A549 treated with dexamethasone at 1 μM for 4 hours (cell line): ENCODE measurements around the gene LCN6. TPM values are rescaled to one million over a fixed set of nuclear protein-coding genes. Genes with fewer than 3 reads are reported as not detected.

Experiments used
- total RNA-seq: library from RNA; stranded (reverse); fragments of 200-300 nt; extraction: Qiagen RNA extraction; gene quantifications from 5 replicates; pipeline ENCODE4 v1.2.3, GENCODE V29; 2022

The LCN6 gene, protein sequence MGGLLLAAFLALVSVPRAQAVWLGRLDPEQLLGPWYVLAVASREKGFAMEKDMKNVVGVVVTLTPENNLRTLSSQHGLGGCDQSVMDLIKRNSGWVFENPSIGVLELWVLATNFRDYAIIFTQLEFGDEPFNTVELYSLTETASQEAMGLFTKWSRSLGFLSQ
- total RNA-seq: not detected in 5 replicates

DNA sequence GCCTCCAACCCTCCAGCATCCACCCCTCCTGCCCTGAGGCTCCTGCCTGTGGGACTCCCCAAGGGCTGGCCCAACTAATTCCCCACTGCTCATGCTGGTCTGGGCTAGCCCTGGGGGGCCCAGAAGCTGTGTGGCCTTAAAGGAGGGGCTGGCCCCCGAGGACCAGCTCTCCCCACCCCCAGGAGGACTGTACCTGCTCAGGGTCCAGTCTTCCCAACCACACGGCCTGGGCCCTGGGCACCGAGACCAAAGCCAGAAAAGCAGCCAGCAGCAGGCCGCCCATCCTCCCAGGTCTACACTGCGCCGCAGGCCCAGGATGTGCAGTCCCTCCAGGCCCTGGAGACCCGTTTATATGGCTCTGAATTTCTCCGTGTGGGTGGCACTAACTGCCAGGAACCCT, at the start of gene LCN6:
TSS of gene LCN6 (minus strand) at position 325 of the 400 bp plus-strand sequence. CDS start at position 283, 42 bp downstream.

DNA sequence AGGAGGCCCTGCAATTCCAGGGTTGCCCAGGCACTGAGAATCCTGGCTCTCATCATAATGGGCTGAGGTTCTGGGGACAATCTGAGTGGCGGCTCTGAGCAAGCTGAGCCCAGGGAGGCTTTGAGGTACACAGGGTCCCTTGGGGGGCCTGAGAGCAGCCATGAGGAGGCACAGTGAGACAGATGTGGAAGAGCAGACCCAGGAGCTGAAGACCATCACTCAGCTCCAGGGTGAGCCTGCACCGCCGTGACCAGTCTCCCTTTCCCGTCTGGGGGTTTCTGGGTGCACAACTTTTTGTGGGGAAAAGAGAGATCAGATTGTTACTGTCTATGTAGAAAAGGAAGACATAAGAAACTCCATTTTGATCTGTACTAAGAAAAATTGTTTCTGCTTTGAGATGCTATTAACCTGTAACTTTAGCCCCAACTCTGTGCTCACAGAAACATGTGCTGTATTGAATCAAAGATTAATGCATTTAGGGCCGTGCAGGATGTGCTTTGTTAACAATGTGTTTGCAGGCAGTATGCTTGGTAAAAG, 48.0 kb upstream of the LCN6 start, which contains the start of gene CCDC183:
TSS of gene CCDC183 (plus strand) at position 101 of the 537 bp plus-strand sequence. CDS start at position 161, 60 bp downstream.

GRCh38 chr9:136790640-136791515, 42.6 kb upstream of the LCN6 start, which contains the start of gene TMEM141:
Gene TMEM141 (plus strand): TSS chr9:136791344. CDS start chr9:136791371, 27 bp downstream.

DNA sequence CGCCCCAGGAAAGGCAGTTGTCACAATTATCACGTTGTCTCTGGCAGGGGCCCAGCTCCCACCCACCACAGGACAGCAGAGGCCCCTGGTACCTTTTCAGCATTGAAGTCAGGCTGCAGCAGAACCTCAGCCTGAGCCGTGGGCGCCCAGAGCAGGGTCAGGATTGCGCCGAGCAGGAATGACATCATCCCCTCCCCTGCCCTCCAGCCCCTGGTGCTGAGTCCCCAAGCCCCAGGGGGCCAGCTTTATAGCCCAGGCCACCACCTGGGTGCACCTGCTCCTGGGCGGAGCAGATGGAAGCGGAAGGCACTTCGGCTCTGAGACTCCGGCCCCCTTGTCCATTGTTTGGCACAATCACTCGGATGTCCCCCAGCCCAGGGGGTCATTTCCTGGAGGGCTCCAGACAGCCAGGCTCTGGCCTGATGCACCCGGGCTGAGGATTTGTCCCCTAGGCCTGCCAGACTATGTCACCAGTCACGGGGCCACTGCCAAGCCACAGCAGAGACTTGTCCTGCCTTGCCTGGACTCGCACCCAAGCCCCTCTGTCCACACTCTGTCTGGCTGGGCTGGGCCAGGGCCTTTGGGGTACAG, 16.1 kb upstream of the LCN6 start, which contains the start of gene LCN15:
TSS of gene LCN15 (minus strand) at position 218 of the 591 bp plus-strand sequence. CDS start at position 188, 30 bp downstream.

GRCh38 chr9:136742591-136743391, 5.5 kb downstream of the LCN6 start, which contains the start of gene LCN10:
Gene LCN10 (minus strand): TSS chr9:136742940. CDS start chr9:136742903, 37 bp downstream.

GRCh38 chr9:136711751-136712689, 36.3 kb downstream of the LCN6 start, which contains the start of gene DIPK1B:
Gene DIPK1B (plus strand): TSS chr9:136712572. CDS start chr9:136712666, 94 bp downstream.

Other genes with a start within 250 kb of the LCN6 start
- 6.5 to 13.7 TPM (median 13.2 TPM) in 5 replicates for gene NOTCH1, start 202.5 kb downstream of the LCN6 start, total RNA-seq
- gene EGFL7, start 85.6 kb downstream of the LCN6 start, total RNA-seq: 35.0 to 54.9 TPM (median 51.5 TPM) in 5 replicates
- 63.7 to 100 TPM (median 98.4 TPM) in 5 replicates for gene AGPAT2, start 61.1 kb downstream of the LCN6 start, total RNA-seq
- 6.2 to 8.5 TPM (median 7.3 TPM) in 5 replicates for gene DIPK1B, start 36.0 kb downstream of the LCN6 start, total RNA-seq
- gene LCN10, start 5.6 kb downstream of the LCN6 start, total RNA-seq: 0.04 TPM in 1 of 5 replicates, not detected in the others
- not detected in 5 replicates for gene LCN8, start 9.7 kb upstream of the LCN6 start, total RNA-seq
- gene LCN15, start 16.0 kb upstream of the LCN6 start, total RNA-seq: 0.09 TPM in 2 of 5 replicates, not detected in the others
- 62.2 to 73.5 TPM (median 69.2 TPM) in 5 replicates for gene TMEM141, start 42.8 kb upstream of the LCN6 start, total RNA-seq
- gene CCDC183, start 47.8 kb upstream of the LCN6 start, total RNA-seq: 0.11 to 0.43 TPM (median 0.27 TPM) in 5 replicates
- gene RABL6, start 59.4 kb upstream of the LCN6 start, total RNA-seq: 58.8 to 88.7 TPM (median 79.5 TPM) in 5 replicates
- 3.2 to 4.8 TPM (median 4.3 TPM) in 5 replicates for gene AJM1, start 94.0 kb upstream of the LCN6 start, total RNA-seq
- gene PHPT1, start 100.9 kb upstream of the LCN6 start, total RNA-seq: 263 to 301 TPM (median 279 TPM) in 5 replicates
- 1.3 to 4.3 TPM (median 3.4 TPM) in 5 replicates for gene MAMDC4, start 103.8 kb upstream of the LCN6 start, total RNA-seq
- gene EDF1, start 117.8 kb upstream of the LCN6 start, total RNA-seq: 486 to 542 TPM (median 487 TPM) in 5 replicates
- 34.2 to 59.3 TPM (median 51.5 TPM) in 5 replicates for gene TRAF2, start 138.0 kb upstream of the LCN6 start, total RNA-seq
- gene FBXW5, start 196.2 kb upstream of the LCN6 start, total RNA-seq: 57.0 to 103 TPM (median 97.7 TPM) in 5 replicates
- gene C8G, start 196.7 kb upstream of the LCN6 start, total RNA-seq: 0.42 to 1.4 TPM (median 1.0 TPM) in 5 replicates
- 0.48 to 1.6 TPM (median 1.3 TPM) in 5 replicates for gene LCN12, start 203.7 kb upstream of the LCN6 start, total RNA-seq
- gene PTGDS, start 229.0 kb upstream of the LCN6 start, total RNA-seq: 0.28 to 1.4 TPM (median 0.77 TPM) in 5 replicates
- gene LCNL1, start 234.5 kb upstream of the LCN6 start, total RNA-seq: 0.03 to 0.31 TPM (median 0.18 TPM) in 5 replicates
- gene PAXX, start 243.9 kb upstream of the LCN6 start, total RNA-seq: 43.1 to 70.9 TPM (median 62.8 TPM) in 5 replicates
- gene CLIC3, start 248.0 kb upstream of the LCN6 start, total RNA-seq: 3.3 to 6.7 TPM (median 5.0 TPM) in 5 replicates